ENCODE data around the gene LEKR1.

GRCh38 chr3:156892701-156893100, 66.5 kb downstream of the LEKR1 start:
- TF ChIP-seq EP300 (IDR thresholded peaks at IDR 0.05) = no peak
- TF ChIP-seq CTCF (IDR thresholded peaks at IDR 0.05) = no peak
- no peak for TF ChIP-seq POLR2A (IDR thresholded peaks at IDR 0.05)

Data from tibial nerve (tissue), 4 donors.